Measurements from ENCODE around the gene HOXB13. TPM values are rescaled to one million over a fixed set of nuclear protein-coding genes. Genes with fewer than 3 reads are reported as not detected.

HOXB13 gene
- polyA plus RNA-seq, 1 donor from 2014 or later, result not detected

DNA sequence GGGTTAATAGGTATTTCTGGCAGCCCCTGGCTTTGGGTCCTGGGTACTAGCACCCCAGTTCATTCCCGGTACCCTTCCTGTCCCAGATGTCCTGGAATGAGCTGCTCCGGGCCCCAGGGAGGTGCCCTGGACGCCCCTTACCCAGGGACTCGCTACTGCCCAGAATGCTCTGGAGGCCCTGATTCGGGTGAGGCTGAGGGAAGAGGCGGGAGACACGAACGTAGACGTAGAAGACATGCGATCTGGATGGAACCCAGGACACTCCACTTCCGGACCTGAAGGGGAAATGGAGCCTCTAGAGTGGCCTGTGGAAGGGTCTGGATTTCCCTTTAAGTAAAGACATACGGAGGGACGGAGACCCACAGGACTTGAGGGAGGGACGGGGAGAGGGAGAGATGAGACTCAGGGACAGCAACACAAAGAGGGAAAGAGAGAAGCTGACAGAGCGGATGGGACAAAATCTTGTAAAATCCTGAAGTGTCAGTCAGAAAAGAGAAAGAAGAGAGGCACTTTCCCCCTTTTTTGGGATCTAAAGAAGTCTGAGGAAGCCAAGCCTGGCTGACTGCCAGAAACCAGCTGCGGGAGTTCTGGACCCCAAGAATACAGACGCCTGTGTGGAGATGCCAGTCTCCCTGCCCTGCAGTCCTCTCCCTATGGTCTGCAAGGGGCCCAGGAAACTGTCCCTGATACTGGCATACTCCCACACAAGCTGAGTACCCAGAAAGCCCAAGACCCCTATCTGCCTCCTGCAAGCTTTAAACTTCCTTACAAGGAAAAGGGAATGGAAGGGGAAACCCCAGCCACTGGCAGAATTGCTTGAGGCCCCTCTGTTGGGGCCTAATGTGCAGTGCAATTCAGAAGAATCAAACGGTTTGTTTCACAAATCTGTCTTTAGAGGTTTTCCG lies 1.0 kb upstream of the HOXB13 start:
- Histone ChIP-seq H3K4me3 (ENCODE audit: low read length) (no peak overlapping the region), H3K9me3 (ENCODE audit: low read length) (peaks cover 4% of the 10 kb centered on the region), H3K36me3 (ENCODE audit: insufficient read depth, low read length) (no peaks in the 10 kb centered on the region), H2AFZ (ENCODE audit: low read depth, low read length) (no peak overlapping the region), H3F3A (ENCODE audit: insufficient read depth, low read length, poor library complexity, severe bottlenecking) (no peaks in the 10 kb centered on the region), H3K27me3 (ENCODE audit: insufficient read depth, low read depth, low read length) (peaks cover 100% of the 10 kb centered on the region), H3K27ac (ENCODE audit: low read length) (no peak overlapping the region), H3K79me2 (replicated peaks; ENCODE audit: insufficient read depth, low read length) (no peaks in the 10 kb centered on the region), H4K20me1 (ENCODE audit: insufficient read depth) (no peaks in the 10 kb centered on the region), H3K9me2 (ENCODE audit: insufficient read depth, low read length) (no peaks in the 10 kb centered on the region), H3K9ac (ENCODE audit: low read length) (no peak overlapping the region), H3K4me2 (ENCODE audit: low read length) (no peak overlapping the region)
- no peak for TF ChIP-seq POLR2AphosphoS5 (IDR thresholded peaks at IDR 0.05)
- TF ChIP-seq MXI1 (conservative IDR thresholded peaks at IDR 0.05; ENCODE audit: poor library complexity, severe bottlenecking), result no peak
- no peak for TF ChIP-seq RAD21 (conservative IDR thresholded peaks at IDR 0.05)
- no peak for TF ChIP-seq EP300 (conservative IDR thresholded peaks at IDR 0.05; ENCODE audit: poor library complexity, severe bottlenecking)
- TF ChIP-seq, protein P1, sequence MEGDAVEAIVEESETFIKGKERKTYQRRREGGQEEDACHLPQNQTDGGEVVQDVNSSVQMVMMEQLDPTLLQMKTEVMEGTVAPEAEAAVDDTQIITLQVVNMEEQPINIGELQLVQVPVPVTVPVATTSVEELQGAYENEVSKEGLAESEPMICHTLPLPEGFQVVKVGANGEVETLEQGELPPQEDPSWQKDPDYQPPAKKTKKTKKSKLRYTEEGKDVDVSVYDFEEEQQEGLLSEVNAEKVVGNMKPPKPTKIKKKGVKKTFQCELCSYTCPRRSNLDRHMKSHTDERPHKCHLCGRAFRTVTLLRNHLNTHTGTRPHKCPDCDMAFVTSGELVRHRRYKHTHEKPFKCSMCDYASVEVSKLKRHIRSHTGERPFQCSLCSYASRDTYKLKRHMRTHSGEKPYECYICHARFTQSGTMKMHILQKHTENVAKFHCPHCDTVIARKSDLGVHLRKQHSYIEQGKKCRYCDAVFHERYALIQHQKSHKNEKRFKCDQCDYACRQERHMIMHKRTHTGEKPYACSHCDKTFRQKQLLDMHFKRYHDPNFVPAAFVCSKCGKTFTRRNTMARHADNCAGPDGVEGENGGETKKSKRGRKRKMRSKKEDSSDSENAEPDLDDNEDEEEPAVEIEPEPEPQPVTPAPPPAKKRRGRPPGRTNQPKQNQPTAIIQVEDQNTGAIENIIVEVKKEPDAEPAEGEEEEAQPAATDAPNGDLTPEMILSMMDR (IDR thresholded peaks at IDR 0.05; ENCODE audit: poor library complexity, severe bottlenecking), result no peak
- TF ChIP-seq SMC3 (conservative IDR thresholded peaks at IDR 0.05; ENCODE audit: poor library complexity), result no peak
- TF ChIP-seq, protein P2, sequence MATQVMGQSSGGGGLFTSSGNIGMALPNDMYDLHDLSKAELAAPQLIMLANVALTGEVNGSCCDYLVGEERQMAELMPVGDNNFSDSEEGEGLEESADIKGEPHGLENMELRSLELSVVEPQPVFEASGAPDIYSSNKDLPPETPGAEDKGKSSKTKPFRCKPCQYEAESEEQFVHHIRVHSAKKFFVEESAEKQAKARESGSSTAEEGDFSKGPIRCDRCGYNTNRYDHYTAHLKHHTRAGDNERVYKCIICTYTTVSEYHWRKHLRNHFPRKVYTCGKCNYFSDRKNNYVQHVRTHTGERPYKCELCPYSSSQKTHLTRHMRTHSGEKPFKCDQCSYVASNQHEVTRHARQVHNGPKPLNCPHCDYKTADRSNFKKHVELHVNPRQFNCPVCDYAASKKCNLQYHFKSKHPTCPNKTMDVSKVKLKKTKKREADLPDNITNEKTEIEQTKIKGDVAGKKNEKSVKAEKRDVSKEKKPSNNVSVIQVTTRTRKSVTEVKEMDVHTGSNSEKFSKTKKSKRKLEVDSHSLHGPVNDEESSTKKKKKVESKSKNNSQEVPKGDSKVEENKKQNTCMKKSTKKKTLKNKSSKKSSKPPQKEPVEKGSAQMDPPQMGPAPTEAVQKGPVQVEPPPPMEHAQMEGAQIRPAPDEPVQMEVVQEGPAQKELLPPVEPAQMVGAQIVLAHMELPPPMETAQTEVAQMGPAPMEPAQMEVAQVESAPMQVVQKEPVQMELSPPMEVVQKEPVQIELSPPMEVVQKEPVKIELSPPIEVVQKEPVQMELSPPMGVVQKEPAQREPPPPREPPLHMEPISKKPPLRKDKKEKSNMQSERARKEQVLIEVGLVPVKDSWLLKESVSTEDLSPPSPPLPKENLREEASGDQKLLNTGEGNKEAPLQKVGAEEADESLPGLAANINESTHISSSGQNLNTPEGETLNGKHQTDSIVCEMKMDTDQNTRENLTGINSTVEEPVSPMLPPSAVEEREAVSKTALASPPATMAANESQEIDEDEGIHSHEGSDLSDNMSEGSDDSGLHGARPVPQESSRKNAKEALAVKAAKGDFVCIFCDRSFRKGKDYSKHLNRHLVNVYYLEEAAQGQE (IDR thresholded peaks at IDR 0.05; ENCODE audit: borderline replicate concordance), result no peak

DNA sequence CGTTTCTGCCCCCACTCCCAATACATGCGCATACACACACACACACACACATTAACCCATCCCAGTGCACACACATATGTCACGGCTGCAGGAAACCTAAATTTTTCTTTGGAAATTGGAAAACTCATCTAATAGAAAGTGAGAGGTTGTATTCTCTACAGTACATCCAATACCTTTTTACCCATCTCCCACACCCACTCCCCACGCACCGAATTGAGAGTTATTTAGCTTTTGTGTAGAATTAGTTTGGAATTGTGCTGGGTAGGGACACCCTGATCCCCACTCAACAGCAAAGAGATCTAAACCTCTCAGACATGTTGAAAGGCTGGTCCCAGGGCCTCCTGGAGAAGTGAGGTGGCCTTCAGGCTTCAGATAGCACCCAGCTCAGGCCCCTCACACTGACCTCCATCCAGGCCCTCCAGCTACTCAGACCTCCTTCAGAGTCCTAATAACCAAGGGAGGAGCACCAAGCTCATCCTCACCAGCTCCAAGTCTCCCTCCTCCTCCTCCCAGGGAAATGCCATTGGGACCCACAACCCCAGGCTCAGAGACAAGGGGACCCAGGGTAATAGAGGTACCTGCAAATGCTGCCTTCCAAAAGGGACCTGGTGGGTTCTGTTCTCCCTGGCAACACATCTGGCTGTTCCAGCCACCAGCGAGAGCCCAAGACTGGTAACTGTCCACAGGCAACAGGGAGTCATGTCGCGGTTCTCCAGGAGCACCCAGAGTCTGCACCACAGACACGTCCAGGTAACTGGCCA lies 955 bp downstream of the HOXB13 start:
- Histone ChIP-seq H3F3A (ENCODE audit: insufficient read depth, low read length, poor library complexity, severe bottlenecking) (no peaks in the 10 kb centered on the region), H2AFZ (ENCODE audit: low read depth, low read length) (no peak overlapping the region), H3K36me3 (ENCODE audit: insufficient read depth, low read length) (no peaks in the 10 kb centered on the region), H3K4me3 (ENCODE audit: low read length) (peak overlapping the region; percentile 67), H3K27me3 (ENCODE audit: insufficient read depth, low read depth, low read length) (peaks cover 100% of the 10 kb centered on the region), H3K27ac (ENCODE audit: low read length) (no peak overlapping the region), H3K4me2 (ENCODE audit: low read length) (no peak overlapping the region), H4K20me1 (ENCODE audit: insufficient read depth) (no peaks in the 10 kb centered on the region), H3K9me3 (ENCODE audit: low read length) (peaks cover 4% of the 10 kb centered on the region), H3K9me2 (ENCODE audit: insufficient read depth, low read length) (no peaks in the 10 kb centered on the region), H3K79me2 (replicated peaks; ENCODE audit: insufficient read depth, low read length) (no peaks in the 10 kb centered on the region), H3K9ac (ENCODE audit: low read length) (no peak overlapping the region)
- TF ChIP-seq POLR2AphosphoS5 (IDR thresholded peaks at IDR 0.05), result no peak
- no peak for TF ChIP-seq SMC3 (conservative IDR thresholded peaks at IDR 0.05; ENCODE audit: poor library complexity)
- TF ChIP-seq EP300 (conservative IDR thresholded peaks at IDR 0.05; ENCODE audit: poor library complexity, severe bottlenecking), result no peak
- TF ChIP-seq TAF1 (IDR thresholded peaks at IDR 0.05; ENCODE audit: low read depth), result no peak

Measured in neural cell (in vitro differentiated cells).